Measurements from ENCODE around the gene HECTD1.

Gene HECTD1

DNA sequence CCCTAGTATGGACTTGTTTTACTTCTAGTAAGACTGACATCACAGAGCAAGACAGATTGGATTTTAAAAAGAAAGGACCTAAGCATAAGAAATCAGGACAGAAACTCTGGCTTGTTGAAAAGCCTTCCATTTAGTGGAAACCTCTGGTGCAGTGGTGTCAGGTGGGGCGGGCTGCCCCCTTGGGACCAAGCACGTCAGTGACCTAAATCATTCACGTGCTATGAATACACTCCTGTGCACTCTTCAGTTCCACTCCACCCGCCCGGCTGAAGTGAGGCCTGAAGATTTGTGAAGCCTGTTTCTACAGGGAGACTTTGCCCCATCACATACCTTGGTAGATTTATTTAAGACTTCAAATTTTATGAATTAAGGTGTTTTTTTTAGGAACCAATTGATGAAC lies 123.2 kb downstream of the HECTD1 start:
- no peaks in the 10 kb centered on the region for H3F3A ChIP-seq (ENCODE audit: insufficient read depth, low read length)
- no peaks in the 10 kb centered on the region for H3K4me1 ChIP-seq (ENCODE audit: low read length)
- DNase-seq = no peak
- no peak overlapping the region for H3K4me3 ChIP-seq (ENCODE audit: low read length)
- H3K9me3 ChIP-seq (replicated peaks; ENCODE audit: insufficient read depth, low read length) = no peaks in the 10 kb centered on the region
- TF ChIP-seq EZH2 (optimal IDR thresholded peaks at IDR 0.05; ENCODE audit: low read depth, low read length) (no peak), EZH2phosphoT487 (IDR thresholded peaks at IDR 0.05; ENCODE audit: low read length) (no peak)
- TF ChIP-seq, protein P1, sequence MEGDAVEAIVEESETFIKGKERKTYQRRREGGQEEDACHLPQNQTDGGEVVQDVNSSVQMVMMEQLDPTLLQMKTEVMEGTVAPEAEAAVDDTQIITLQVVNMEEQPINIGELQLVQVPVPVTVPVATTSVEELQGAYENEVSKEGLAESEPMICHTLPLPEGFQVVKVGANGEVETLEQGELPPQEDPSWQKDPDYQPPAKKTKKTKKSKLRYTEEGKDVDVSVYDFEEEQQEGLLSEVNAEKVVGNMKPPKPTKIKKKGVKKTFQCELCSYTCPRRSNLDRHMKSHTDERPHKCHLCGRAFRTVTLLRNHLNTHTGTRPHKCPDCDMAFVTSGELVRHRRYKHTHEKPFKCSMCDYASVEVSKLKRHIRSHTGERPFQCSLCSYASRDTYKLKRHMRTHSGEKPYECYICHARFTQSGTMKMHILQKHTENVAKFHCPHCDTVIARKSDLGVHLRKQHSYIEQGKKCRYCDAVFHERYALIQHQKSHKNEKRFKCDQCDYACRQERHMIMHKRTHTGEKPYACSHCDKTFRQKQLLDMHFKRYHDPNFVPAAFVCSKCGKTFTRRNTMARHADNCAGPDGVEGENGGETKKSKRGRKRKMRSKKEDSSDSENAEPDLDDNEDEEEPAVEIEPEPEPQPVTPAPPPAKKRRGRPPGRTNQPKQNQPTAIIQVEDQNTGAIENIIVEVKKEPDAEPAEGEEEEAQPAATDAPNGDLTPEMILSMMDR (IDR thresholded peaks at IDR 0.05; ENCODE audit: low read length) = no peak
- H3K36me3 ChIP-seq (replicated peaks; ENCODE audit: insufficient read depth, low read length) = no peaks in the 10 kb centered on the region
- H3K79me2 ChIP-seq (ENCODE audit: low read length) = no peaks in the 10 kb centered on the region
- no peak overlapping the region for H2AFZ ChIP-seq (ENCODE audit: low read length)
- no peaks in the 10 kb centered on the region for H3K9me2 ChIP-seq (replicated peaks; ENCODE audit: insufficient read depth, low read length)
- H4K20me1 ChIP-seq (ENCODE audit: insufficient read depth, low read length) = no peaks in the 10 kb centered on the region
- H3K9ac ChIP-seq (ENCODE audit: low read length) = no peak overlapping the region
- H3K4me2 ChIP-seq (ENCODE audit: low read depth, low read length) = no peak overlapping the region
- no peaks in the 10 kb centered on the region for H3K27me3 ChIP-seq (replicated peaks; ENCODE audit: insufficient read depth, low read length)
- no peak overlapping the region for H3K27ac ChIP-seq (ENCODE audit: low read length)

DNA sequence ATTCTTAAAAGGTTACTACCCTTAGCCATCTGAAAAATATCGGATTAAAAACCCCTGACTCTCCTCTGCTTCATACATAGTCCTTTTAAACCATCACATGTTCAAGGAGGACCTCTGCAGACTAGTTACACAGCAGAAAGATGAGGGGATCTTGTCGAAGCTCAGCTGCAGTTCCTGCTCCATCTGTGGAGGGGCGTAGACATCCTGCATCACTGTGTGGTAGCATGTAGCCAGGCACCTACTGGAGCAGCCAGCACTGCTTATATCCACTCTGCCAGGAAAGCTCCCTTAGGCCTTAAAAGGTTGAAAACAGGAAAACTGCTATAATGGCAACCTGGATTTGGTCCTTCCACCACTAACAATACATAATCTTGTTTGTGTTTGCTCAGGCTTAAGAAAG lies 123.8 kb downstream of the HECTD1 start:
- Histone ChIP-seq H3K4me3 (ENCODE audit: low read length) (no peak overlapping the region), H4K20me1 (ENCODE audit: insufficient read depth, low read length) (no peaks in the 10 kb centered on the region), H2AFZ (ENCODE audit: low read length) (no peak overlapping the region), H3K9me3 (replicated peaks; ENCODE audit: insufficient read depth, low read length) (no peaks in the 10 kb centered on the region), H3K79me2 (ENCODE audit: low read length) (no peaks in the 10 kb centered on the region), H3K9ac (ENCODE audit: low read length) (no peak overlapping the region), H3K36me3 (replicated peaks; ENCODE audit: insufficient read depth, low read length) (no peaks in the 10 kb centered on the region), H3K27me3 (replicated peaks; ENCODE audit: insufficient read depth, low read length) (no peaks in the 10 kb centered on the region), H3F3A (ENCODE audit: insufficient read depth, low read length) (no peaks in the 10 kb centered on the region), H3K4me1 (ENCODE audit: low read length) (no peaks in the 10 kb centered on the region), H3K9me2 (replicated peaks; ENCODE audit: insufficient read depth, low read length) (no peaks in the 10 kb centered on the region), H3K4me2 (ENCODE audit: low read depth, low read length) (no peak overlapping the region), H3K27ac (ENCODE audit: low read length) (no peak overlapping the region)
- no peak for DNase-seq
- TF ChIP-seq, protein P1 (IDR thresholded peaks at IDR 0.05; ENCODE audit: low read length) = no peak
- TF ChIP-seq EZH2 (optimal IDR thresholded peaks at IDR 0.05; ENCODE audit: low read depth, low read length) (no peak), EZH2phosphoT487 (IDR thresholded peaks at IDR 0.05; ENCODE audit: low read length) (no peak)

DNA sequence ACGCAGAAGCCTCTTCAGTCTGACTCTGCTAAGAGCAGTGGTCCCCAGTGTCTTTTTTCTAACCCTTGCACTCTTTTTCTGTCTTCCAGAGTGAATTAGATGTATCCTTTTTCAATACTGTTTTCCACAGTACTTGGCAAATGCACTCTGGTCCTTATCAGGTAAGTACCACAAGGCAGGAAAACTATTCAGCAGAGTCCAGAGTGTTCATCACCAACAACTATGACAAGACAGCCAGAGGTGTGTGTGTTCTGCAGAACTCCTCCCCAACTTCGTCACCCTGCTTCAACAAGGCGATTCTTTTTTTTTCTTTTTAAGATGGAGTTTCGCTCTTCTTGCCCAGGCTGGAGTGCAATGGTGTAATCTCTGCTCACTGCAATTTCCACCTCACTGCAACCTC lies 127.1 kb downstream of the HECTD1 start:
- no peaks in the 10 kb centered on the region for H3K4me1 ChIP-seq (ENCODE audit: low read length)
- H3K79me2 ChIP-seq (ENCODE audit: low read length) = no peaks in the 10 kb centered on the region
- no peaks in the 10 kb centered on the region for H3K36me3 ChIP-seq (replicated peaks; ENCODE audit: insufficient read depth, low read length)
- no peaks in the 10 kb centered on the region for H3F3A ChIP-seq (ENCODE audit: insufficient read depth, low read length)
- no peaks in the 10 kb centered on the region for H3K27me3 ChIP-seq (replicated peaks; ENCODE audit: insufficient read depth, low read length)
- H3K9me3 ChIP-seq (replicated peaks; ENCODE audit: insufficient read depth, low read length) = no peaks in the 10 kb centered on the region
- TF ChIP-seq, protein P1 (IDR thresholded peaks at IDR 0.05; ENCODE audit: low read length) = no peak
- TF ChIP-seq EZH2phosphoT487 (IDR thresholded peaks at IDR 0.05; ENCODE audit: low read length) (no peak), EZH2 (optimal IDR thresholded peaks at IDR 0.05; ENCODE audit: low read depth, low read length) (no peak)
- H3K4me3 ChIP-seq (ENCODE audit: low read length) = no peak overlapping the region
- no peak overlapping the region for H3K4me2 ChIP-seq (ENCODE audit: low read depth, low read length)
- no peak overlapping the region for H2AFZ ChIP-seq (ENCODE audit: low read length)
- H3K27ac ChIP-seq (ENCODE audit: low read length) = no peak overlapping the region
- H4K20me1 ChIP-seq (ENCODE audit: insufficient read depth, low read length) = no peaks in the 10 kb centered on the region
- no peak overlapping the region for H3K9ac ChIP-seq (ENCODE audit: low read length)
- H3K9me2 ChIP-seq (replicated peaks; ENCODE audit: insufficient read depth, low read length) = no peaks in the 10 kb centered on the region
- DNase-seq = no peak

Data from MM.1S (cell line).